HCT116 (cell line): ENCODE results near the gene GRID2. TPM values are rescaled to one million over a fixed set of nuclear protein-coding genes. Genes with fewer than 3 reads are reported as not detected.

Experiments used
- ATAC-seq: fragments of 200-7000 bp; cut with Tn5 transposase; 2 replicates; pipeline ENCODE4 v1.9.1; 2020; ENCODE audit warnings: mild to moderate bottlenecking, moderate library complexity
- BruUV-seq: library from RNA; stranded (reverse); fragments of 400-500 nt; replicated peaks from 2 replicates; lab custom pipeline; 2021; lab: Mats Ljungman, UMichigan
- CTCF ChIA-PET: fragments of 300-600 bp; sonication (Branson Sonifier 250); formaldehyde crosslinking; loops from one replicate; lab custom pipeline; 2021; ENCODE audit warnings: antibody characterized with exemption; lab: Charles Lee
- POLR2A ChIA-PET: fragments of 300-600, 350-600 bp; sonication (Branson Sonifier 250); formaldehyde crosslinking; loops from one replicate; lab custom pipeline; 2021; ENCODE audit warnings: antibody characterized with exemption; lab: Charles Lee
- RAD21 ChIA-PET, 2 experiments: fragments of 300-600 bp; sonication (Branson Sonifier 250); formaldehyde crosslinking; loops; one replicate each; lab custom pipeline; 2023; ENCODE audit warnings: low total read pairs in 2 of 2; ENCODE audit not compliant: uncharacterized antibody in 2 of 2, unreplicated experiment in 2 of 2, low non-redundant PET in 1 of 2; lab: Charles Lee
- DNase-seq: peaks from one replicate; pipeline ENCODE4 v3.0.0-alpha.2; 2010; ENCODE audit warnings: low read depth, low spot score
- H2AFZ ChIP-seq: fragments of 200-600 bp; shearing (Covaris generic), sonication (generic); 2 replicates; pipeline ENCODE4 v1.6.1; 2017; ENCODE audit warnings: low read depth, mixed run types, mixed read lengths, antibody characterized with exemption, low read length; ENCODE audit not compliant: poor library complexity, severe bottlenecking
- H3K27ac ChIP-seq: 2 replicates; pipeline ENCODE4 v1.5.1; 2012; ENCODE audit warnings: low read depth, low read length
- H3K27me3 ChIP-seq: fragments of 200-600 bp; sonication (generic); 2 replicates; pipeline ENCODE4 v1.6.1; 2016; ENCODE audit warnings: mixed run types, low read length, mixed read lengths; ENCODE audit not compliant: insufficient read depth
- H3K36me3 ChIP-seq, 2 experiments: fragments of 200-500 bp in 1 of 2; fragments of 200-600 bp in 1 of 2; sonication (Bioruptor generic) in 1 of 2; sonication (generic) in 1 of 2; 2 replicates each; pipeline versions ENCODE4 v1.5.1 to v1.6.1; 2014 to 2016; ENCODE audit warnings: low read length in 2 of 2, inconsistent platforms in 1 of 2, mixed read lengths in 1 of 2, mixed run types in 1 of 2; ENCODE audit not compliant: insufficient read depth in 2 of 2, control insufficient read depth in 1 of 2
- H3K4me1 ChIP-seq, 2 experiments: fragments of 200-600 bp in 1 of 2; sonication (generic) in 1 of 2; 2 replicates each; pipeline versions ENCODE4 v1.5.1 to v1.6.1; 2012 to 2017; ENCODE audit warnings: low read length in 2 of 2, inconsistent platforms in 1 of 2, mild to moderate bottlenecking in 1 of 2, mixed read lengths in 1 of 2, mixed run types in 1 of 2, moderate library complexity in 1 of 2; ENCODE audit not compliant: insufficient read depth in 2 of 2, control insufficient read depth in 1 of 2
- H3K4me2 ChIP-seq: fragments of 200-600 bp; sonication (generic); 2 replicates; pipeline ENCODE4 v1.6.1; 2017; ENCODE audit warnings: mixed run types, low read length, mixed read lengths
- H3K4me3 ChIP-seq, 2 experiments: fragments of 200-600 bp in 1 of 2; sonication (generic) in 1 of 2; replicated peaks in 1 of 2; 2 replicates each; pipeline ENCODE4 v1.5.1; 2011 to 2016; ENCODE audit warnings: low read length in 2 of 2, control low read depth in 1 of 2, low read depth in 1 of 2, mild to moderate bottlenecking in 1 of 2, mixed read lengths in 1 of 2, mixed run types in 1 of 2
- H3K79me2 ChIP-seq: fragments of 200-600 bp; sonication (generic); 2 replicates; pipeline ENCODE4 v1.6.1; 2017; ENCODE audit warnings: mild to moderate bottlenecking, mixed run types, low read length, moderate library complexity, mixed read lengths; ENCODE audit not compliant: insufficient read depth
- H3K9ac ChIP-seq: fragments of 200-600 bp; sonication (generic); 2 replicates; pipeline ENCODE4 v1.6.1; 2016; ENCODE audit warnings: low read length, mixed read lengths
- H3K9me2 ChIP-seq: fragments of 200-600 bp; sonication (generic), shearing (Covaris generic); 2 replicates; pipeline ENCODE4 v1.6.1; 2017; ENCODE audit warnings: mixed run types, mild to moderate bottlenecking, moderate library complexity; ENCODE audit not compliant: insufficient read depth
- H3K9me3 ChIP-seq, 2 experiments: fragments of 200-500 bp in 1 of 2; fragments of 200-600 bp in 1 of 2; sonication (Bioruptor generic) in 1 of 2; sonication (generic) in 1 of 2; 2 replicates each; pipeline ENCODE4 v1.6.1; 2014 to 2017; ENCODE audit warnings: low read length in 2 of 2, mixed read lengths in 2 of 2, inconsistent platforms in 1 of 2, low read depth in 1 of 2, mild to moderate bottlenecking in 1 of 2, mixed run types in 1 of 2, moderate library complexity in 1 of 2; ENCODE audit not compliant: control insufficient read depth in 1 of 2, insufficient read depth in 1 of 2
- H4K20me1 ChIP-seq: fragments of 200-600 bp; sonication (generic), shearing (Covaris generic); 2 replicates; pipeline ENCODE4 v1.6.1; 2017; ENCODE audit warnings: mixed run types, mild to moderate bottlenecking, moderate library complexity; ENCODE audit not compliant: insufficient read depth
- ATF3 ChIP-seq: IDR thresholded peaks from 2 replicates; pipeline ENCODE4 v1.6.1; 2012
- CEBPB ChIP-seq: IDR thresholded peaks from 2 replicates; pipeline ENCODE4 v1.6.1; 2012; ENCODE audit warnings: low read depth
- EGR1 ChIP-seq: IDR thresholded peaks from 2 replicates; pipeline ENCODE4 v1.6.1; 2012; ENCODE audit warnings: low read depth
- EZH2 ChIP-seq: fragments of 200-600 bp; sonication (generic); IDR thresholded peaks from 2 replicates; pipeline ENCODE4 v1.6.1; 2017; ENCODE audit warnings: antibody characterized with exemption, mixed run types
- FOSL1 ChIP-seq: IDR thresholded peaks from 2 replicates; pipeline ENCODE4 v1.6.1; 2012; ENCODE audit warnings: low read depth
- JUND ChIP-seq: IDR thresholded peaks from 2 replicates; pipeline ENCODE4 v1.6.1; 2012
- POLR2AphosphoS5 ChIP-seq: IDR thresholded peaks from 2 replicates; pipeline ENCODE4 v1.6.1; 2011; ENCODE audit warnings: mild to moderate bottlenecking, low read depth, low read length, moderate library complexity
- RAD21 ChIP-seq: IDR thresholded peaks from 2 replicates; pipeline ENCODE4 v1.6.1; 2012; ENCODE audit warnings: low read depth, mild to moderate bottlenecking
- REST ChIP-seq: IDR thresholded peaks from 2 replicates; pipeline ENCODE4 v1.6.1; 2012; ENCODE audit warnings: low read depth
- SIN3A ChIP-seq: IDR thresholded peaks from 2 replicates; pipeline ENCODE4 v1.6.1; 2012; ENCODE audit warnings: low read depth
- SRF ChIP-seq: IDR thresholded peaks from 2 replicates; pipeline ENCODE4 v1.6.1; 2012; ENCODE audit warnings: low read depth
- YY1 ChIP-seq: IDR thresholded peaks from 2 replicates; pipeline ENCODE4 v1.6.1; 2011; ENCODE audit warnings: low read length, low read depth, moderate library complexity, mild to moderate bottlenecking; ENCODE audit not compliant: insufficient replicate concordance; ENCODE audit errors: extremely low read depth
- ZBTB33 ChIP-seq: IDR thresholded peaks from 2 replicates; pipeline ENCODE4 v1.6.1; 2011; ENCODE audit warnings: mild to moderate bottlenecking, low read length, moderate library complexity; ENCODE audit not compliant: insufficient replicate concordance; ENCODE audit errors: extremely low read depth
- ZFX ChIP-seq: fragments of 450-650 bp; IDR thresholded peaks from 2 replicates; pipeline ENCODE4 v1.6.1; 2017
- ZNF274 ChIP-seq: fragments of 200-500 bp; sonication (Bioruptor generic); IDR thresholded peaks from 2 replicates; pipeline ENCODE4 v1.6.1; 2014; ENCODE audit warnings: mild to moderate bottlenecking, low read depth, low read length, inconsistent platforms
- intact Hi-C: fragments of 100-400 bp; cut with micrococcal nuclease; formaldehyde crosslinking; loops from 2 replicates; pipeline ENCODE4 v1.10.0; 2022
- total RNA-seq: library from RNA; stranded (reverse); gene quantifications from one replicate; pipeline ENCODE4 v1.2.1, GENCODE V29; 2021; ENCODE audit not compliant: unreplicated experiment

The GRID2 gene
- total RNA-seq, 1 experiment from 2014 or later: not detected

GRCh38 chr4:93416344-93417128, 1112.8 kb downstream of the GRID2 start (continued):
- TF ChIP-seq REST: no peak
- no peak for TF ChIP-seq SIN3A
- no peak for TF ChIP-seq EZH2
- no peak for TF ChIP-seq ZFX
- TF ChIP-seq ATF3: no peak
- TF ChIP-seq POLR2AphosphoS5: no peak
- no peak for TF ChIP-seq YY1
- TF ChIP-seq SRF: no peak

- no peaks in the 10 kb centered on the region for H3K79me2 ChIP-seq
- H3K27me3 ChIP-seq: no peaks in the 10 kb centered on the region
- BruUV-seq: no TSS peak
- ChIA-PET CTCF (no interaction called here), RAD21 (no interaction called here), POLR2A (no interaction called here)
- H3K36me3 ChIP-seq: no peaks in the 10 kb centered on the region
- DNase-seq (no peak), ATAC-seq (no peak)
- H3K4me1 ChIP-seq: no peaks in the 10 kb centered on the region
- H3K4me2 ChIP-seq: no peak overlapping the region
- no peak overlapping the region for H3K4me3 ChIP-seq
- H3K27ac ChIP-seq: no peak overlapping the region
- no peaks in the 10 kb centered on the region for H4K20me1 ChIP-seq
- no peak overlapping the region for H3K9ac ChIP-seq
- no peaks in the 10 kb centered on the region for H3K9me2 ChIP-seq
- no peaks in the 10 kb centered on the region for H3K9me3 ChIP-seq
- intact Hi-C loops: no loop called here
- no peak for TF ChIP-seq RAD21
- TF ChIP-seq REST: no peak
- no peak for TF ChIP-seq ZNF274
- TF ChIP-seq ZBTB33: no peak
- TF ChIP-seq FOSL1: no peak
- no peak for TF ChIP-seq JUND
- no peak for TF ChIP-seq ZFX
- TF ChIP-seq EGR1: no peak
- TF ChIP-seq CEBPB: no peak
- H2AFZ ChIP-seq: no peak overlapping the region
Observed at GRCh38 chr4:93431371-93431770, 1127.6 kb downstream of the GRID2 start.
